H4 (cell line): ENCODE data around the gene SPTAN1. TPM values are rescaled to one million over a fixed set of nuclear protein-coding genes. Genes with fewer than 3 reads are reported as not detected.

ENCODE experiments used
- DNase-seq: peaks from one replicate; pipeline ENCODE4 v3.0.0-alpha.2; 2015; ENCODE audit warnings: low spot score
- total RNA-seq: library from RNA; depleted of rRNA; stranded (reverse); fragments of >200 nt; shearing (Covaris generic); gene quantifications from 2 replicates; pipeline ENCODE4 v1.2.3, GENCODE V29; 2014; rRNA removed

The SPTAN1 gene
- total RNA-seq, 1 experiment from 2014 or later, result 52.8 TPM

DNA sequence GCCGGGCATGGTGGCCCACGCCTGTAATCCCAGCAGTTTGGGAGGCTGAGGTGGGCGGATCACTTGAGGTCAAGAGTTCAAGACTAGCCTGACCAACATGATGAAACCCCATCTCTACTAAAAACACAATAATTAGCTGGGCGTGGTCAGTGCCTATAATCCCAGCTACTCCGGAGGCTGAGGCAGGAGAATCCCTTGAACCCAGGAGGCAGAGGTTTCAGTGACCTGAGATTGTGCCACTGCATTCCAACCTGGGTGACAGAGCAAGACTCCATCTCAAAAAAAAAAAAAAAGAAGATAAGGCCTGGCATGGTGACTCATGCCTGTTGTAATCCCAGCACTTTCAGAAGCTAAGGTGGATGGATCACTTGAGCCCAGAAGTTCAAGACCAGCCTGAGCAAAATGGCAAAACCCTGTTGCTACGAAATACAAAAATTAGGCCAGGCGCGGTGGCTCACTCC lies 114.1 kb downstream of the SPTAN1 start:
- peak; percentile 52 for DNase-seq

DNA sequence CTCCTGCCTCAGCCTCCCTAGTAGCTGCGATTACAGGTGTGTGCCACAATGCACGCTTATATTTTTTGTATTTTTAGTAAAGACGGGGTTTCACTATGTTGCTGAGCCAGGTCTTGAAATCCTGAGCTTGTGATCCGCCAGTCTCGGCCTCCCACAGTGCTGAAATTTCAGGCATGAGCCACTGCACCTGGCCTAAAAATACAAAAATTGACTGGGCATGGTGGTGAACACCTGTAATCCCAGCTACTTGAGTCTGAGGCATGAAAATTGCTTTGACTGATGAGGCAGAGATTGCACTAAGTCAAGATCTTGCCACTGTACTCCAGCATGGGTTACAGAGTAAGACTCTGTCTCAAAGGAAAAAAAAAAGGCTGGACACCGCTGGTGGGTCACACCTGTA lies 117.4 kb downstream of the SPTAN1 start:
- no peak for DNase-seq

DNA sequence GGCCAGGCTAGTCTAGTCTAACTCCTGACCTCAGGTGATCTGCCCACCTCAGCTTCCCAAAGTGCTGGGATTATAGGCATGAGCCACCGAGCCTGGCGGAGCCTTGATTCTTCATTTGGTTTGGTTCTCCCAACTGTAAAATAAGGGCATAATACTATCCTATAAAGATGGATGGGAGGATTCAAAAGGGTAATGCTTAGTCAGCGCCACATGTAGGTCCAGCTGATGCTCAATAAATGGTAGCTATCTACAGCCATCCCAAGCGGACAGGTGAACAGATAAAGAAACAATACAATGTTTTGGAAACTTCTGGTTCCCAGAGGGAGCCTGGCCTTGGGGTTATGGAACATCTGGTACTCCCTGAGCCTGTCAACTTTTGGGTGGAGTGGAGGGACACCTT lies 123.0 kb downstream of the SPTAN1 start:
- DNase-seq, result no peak

DNA sequence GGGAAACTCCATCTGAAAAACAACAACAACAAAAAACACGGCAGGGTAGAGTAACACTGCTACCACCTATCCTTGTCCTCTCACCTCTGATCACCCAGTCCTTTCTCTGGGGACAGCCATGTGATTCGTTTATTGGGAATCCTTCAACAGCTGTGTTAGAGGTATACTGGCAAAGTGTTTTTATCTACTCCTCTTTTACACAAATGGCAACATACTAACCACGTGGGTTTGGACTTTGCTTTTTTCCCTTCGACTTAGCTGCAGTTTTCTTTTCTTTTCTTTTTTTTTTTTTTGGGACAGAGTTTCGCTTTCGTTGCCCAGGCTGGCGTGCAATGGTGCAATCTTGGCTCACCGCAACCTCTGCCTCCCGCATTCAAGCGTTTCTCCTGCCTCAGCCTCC lies 125.4 kb downstream of the SPTAN1 start:
- no peak for DNase-seq

Other genes starting within 250 kb of the SPTAN1 start
- gene TRUB2, start 230.1 kb upstream of the SPTAN1 start, total RNA-seq, result 13.8 and 15.6 TPM in 2 replicates
- 39.6 and 46.3 TPM in 2 replicates for gene COQ4, start 229.7 kb upstream of the SPTAN1 start, total RNA-seq
- 15.1 and 21.9 TPM in 2 replicates for gene SLC27A4, start 212.1 kb upstream of the SPTAN1 start, total RNA-seq
- 52.3 and 71.9 TPM in 2 replicates for gene URM1, start 181.2 kb upstream of the SPTAN1 start, total RNA-seq
- gene CERCAM, start 131.7 kb upstream of the SPTAN1 start, total RNA-seq, result 19.0 and 20.8 TPM in 2 replicates
- 28.6 and 30.2 TPM in 2 replicates for gene ODF2, start 96.6 kb upstream of the SPTAN1 start, total RNA-seq
- gene GLE1, start 47.9 kb upstream of the SPTAN1 start, total RNA-seq, result 30.3 and 35.5 TPM in 2 replicates
- gene DYNC2I2, start 104.3 kb downstream of the SPTAN1 start, total RNA-seq, result 56.9 and 69.0 TPM in 2 replicates
- gene SET, start 136.6 kb downstream of the SPTAN1 start, total RNA-seq, result 568 and 655 TPM in 2 replicates
- gene PKN3, start 149.9 kb downstream of the SPTAN1 start, total RNA-seq, result 1.9 and 2.8 TPM in 2 replicates
- 46.4 and 57.8 TPM in 2 replicates for gene ZDHHC12, start 171.5 kb downstream of the SPTAN1 start, total RNA-seq
- 12.4 and 21.5 TPM in 2 replicates for gene ZER1, start 219.3 kb downstream of the SPTAN1 start, total RNA-seq
- gene TBC1D13, start 234.7 kb downstream of the SPTAN1 start, total RNA-seq, result 12.0 and 16.6 TPM in 2 replicates